ENCODE data around the gene CELF1.

Gene CELF1

GRCh38 chr11:47478651-47479329, 74.1 kb downstream of the CELF1 start:
- DNase-seq, result no peak

GRCh38 chr11:47477753-47478152, 75.2 kb downstream of the CELF1 start:
- no peak for DNase-seq

DNA sequence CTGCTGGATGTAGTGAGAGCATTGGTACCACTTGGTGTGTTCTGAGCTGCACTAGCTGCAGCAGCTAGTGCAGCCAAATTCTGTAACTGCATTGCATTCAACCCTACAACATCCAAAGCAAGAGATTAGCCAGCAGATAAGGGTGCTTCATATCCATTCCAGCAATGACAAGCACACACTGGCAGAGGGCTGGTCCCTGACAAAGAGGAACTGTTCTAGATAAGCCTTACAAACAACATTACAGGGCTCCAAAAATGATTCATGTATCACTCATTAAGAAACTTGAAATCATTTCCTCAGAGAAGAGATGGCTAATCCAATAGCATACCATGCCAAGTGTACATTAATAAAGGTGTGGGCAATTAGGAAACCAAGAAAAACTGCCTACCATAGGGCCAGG, 75.6 kb downstream of the CELF1 start:
- peak; percentile 29 for DNase-seq

- DNase-seq, result no peak
These were observed 82.3 kb downstream of the CELF1 start for GRCh38 chr11:47470671-47471070.

DNA sequence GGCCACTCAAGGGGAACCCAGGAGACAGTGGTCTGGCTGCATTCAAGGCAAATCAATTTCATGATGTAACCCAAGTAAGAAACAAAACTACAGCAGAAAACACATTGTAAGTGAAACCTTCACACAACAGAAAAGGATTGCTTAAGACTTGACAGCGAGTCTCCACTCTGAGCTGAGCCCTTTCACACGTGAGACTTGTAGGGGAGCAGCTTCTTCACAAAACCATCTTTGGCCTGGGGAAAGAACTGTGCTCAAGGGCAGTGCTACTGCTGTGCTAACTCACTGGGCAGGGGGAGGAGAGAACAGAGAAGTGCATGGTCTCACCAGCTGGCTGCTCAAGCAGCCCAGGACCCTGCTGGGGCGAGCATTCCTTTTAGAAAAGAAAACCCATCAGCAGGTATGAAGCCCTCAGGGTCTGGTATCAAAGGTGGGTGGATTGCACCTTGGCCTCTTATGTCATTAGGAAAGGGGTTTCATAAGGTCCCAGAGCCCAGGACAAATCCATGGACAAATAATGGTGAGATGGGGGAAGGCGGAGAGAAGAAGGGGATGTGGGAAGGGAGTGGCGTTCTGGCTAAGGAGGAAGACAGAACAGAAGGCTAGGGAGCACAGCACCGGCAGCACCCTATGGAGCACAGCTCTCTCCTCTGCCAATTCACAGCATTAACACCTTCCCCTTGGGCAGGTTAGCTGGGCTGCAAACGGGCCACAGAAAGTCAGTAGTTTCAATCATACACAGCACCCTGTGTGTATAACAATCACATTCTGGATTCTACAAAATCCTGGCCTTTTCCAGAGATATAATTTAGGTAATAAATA, 83.4 kb downstream of the CELF1 start:
- DNase-seq, result no peak

GRCh38 chr11:47468598-47469214, 84.2 kb downstream of the CELF1 start:
- no peak for DNase-seq

DNA sequence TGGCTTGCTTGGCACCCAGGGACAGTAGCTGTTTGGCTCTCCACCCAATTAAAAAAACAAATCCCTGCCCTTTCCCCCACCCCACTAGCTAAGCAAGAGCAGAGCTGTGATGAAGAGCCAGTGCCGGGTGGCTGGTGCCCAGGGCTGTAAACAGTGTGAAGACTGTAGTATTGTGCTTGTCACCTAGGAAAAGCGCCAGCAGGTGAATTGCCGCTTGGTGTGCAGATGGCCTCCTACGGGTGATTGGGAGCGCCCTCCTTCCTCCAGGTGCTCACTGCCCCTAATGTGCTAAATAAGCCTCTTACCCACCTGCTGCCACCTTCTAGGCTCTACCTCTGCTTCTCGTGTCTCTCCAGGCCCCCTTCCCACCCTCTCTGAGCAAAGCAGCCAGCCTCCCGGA, 85.6 kb downstream of the CELF1 start:
- no peak for DNase-seq

DNA sequence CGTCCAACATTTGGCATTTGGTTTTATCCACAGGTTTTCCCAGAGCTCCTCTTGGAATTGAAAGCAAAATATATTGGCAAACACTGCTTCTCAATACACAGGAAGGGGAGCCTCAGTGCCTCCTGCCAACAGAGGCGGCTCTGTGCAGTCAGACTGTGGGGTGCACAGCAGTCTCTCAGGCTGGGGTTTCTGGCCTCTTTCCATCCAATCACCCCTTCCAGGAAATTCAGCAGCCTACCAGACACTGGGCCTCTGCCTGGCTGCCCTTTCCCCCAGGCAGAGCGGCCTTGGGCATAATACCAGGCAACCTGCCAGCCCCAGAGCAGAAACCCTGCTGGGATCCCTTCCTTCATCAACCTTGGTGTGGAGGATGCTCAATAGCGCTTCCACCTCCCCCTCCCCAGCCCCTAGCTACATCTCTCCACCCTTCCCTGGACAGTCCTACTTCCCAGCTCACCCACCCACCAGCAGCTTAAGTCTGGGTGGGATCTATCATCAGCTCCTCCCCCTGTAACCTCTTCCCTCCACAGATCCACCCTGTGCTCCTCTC, 86.2 kb downstream of the CELF1 start:
- DNase-seq, result no peak

DNA sequence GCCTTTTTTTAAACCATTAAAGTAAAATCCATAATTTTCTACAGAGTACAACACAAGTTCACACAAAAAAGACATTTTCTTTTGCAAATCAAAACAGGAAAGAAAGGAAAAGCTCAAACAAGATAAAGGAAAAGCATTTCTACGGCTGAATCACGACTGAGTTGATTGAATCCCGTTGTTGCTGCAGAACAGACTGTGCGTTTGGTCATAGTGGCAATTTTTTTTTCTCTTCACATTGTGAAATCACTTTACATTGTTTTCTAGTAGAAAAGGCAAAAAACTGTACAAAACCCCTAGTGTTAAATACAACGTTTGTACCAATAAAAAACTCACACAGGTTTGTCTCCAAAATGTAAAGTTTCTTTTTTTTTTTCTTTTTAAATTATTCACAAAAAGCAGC, 86.7 kb downstream of the CELF1 start:
- no peak for DNase-seq

DNA sequence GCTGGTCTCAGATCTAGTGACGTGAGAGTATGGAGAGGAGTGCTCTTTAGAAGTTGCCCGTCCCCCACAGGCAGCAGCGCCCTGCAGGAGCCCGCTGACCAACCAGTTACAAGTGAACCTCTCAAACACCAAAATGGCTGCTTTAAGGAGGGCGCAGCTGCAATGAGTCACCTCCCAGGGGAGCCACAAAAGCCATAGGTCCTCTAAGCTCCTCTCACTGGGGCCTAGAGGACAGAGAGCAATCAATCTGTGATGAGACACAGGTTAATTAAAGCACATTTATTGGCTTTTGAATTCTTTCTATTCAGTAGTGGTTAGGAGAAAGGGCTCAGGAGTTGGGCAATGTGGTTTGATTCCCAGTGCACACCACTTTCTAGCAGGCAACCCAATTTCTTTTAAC, 88.4 kb downstream of the CELF1 start:
- DNase-seq, result peak; percentile 29

- DNase-seq, result no peak
These were observed 91.1 kb downstream of the CELF1 start for GRCh38 chr11:47461876-47462275.

- DNase-seq, result no peak
These were observed 92.2 kb downstream of the CELF1 start for GRCh38 chr11:47460571-47461235.

DNA sequence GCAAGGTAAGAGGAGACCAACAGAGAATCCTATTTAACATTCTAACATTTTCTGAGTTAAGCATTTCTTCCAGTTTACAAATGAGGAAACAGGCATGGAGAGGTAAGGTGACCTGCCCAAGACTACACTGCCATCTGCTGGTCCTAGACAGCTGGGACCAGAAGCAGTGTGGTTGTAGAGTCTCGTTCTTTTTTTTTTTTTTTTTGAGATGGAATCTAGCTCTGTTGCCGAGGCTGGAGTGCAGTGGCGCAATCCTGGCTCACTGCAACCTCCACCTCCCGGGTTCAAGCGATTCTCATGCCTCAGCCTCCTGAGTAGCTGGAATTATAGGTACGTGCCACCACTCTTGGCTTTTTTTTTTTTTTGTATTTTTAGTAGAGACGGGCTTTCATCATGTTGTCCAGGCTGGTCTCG, 98.7 kb downstream of the CELF1 start:
- DNase-seq, result peak; percentile 81

- no peak for DNase-seq
These were observed 99.6 kb downstream of the CELF1 start for GRCh38 chr11:47453365-47453764.

DNA sequence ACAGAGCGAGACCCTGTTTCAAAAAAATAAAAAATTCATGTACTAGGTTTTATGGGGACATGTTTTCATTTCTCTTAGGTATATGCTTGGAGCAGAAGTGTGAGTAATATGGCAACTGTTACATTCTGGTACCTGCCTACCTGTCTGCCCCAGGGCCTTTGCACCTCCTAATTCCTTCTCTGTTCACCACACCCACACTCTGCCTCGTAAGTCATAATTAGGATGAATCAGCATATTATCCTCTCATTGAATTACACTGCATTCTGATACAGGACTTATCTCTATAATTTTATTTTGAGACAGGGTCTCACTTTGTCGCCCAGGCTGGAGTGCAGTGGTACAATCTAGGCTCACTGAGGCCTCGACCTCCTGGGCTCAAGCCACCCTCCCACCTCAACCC, 100.9 kb downstream of the CELF1 start:
- DNase-seq, result no peak

DNA sequence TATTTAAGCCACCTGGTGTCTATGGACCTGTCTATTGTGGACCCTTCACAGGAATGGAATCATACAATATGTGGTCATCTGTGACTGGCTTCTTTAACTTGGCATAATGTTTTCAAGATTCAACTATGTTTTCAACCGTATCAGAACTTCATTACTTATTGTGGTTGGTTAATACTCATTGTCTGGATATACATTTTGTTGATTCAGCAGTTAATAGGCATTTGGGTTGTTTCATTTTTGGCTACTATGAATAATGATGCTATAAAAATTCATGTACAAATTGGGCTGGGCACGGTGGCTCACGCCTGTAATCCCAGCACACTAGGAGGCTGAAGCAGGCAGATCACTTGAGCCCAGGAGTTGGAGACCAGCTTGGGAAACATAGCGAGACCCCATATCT, 101.5 kb downstream of the CELF1 start:
- DNase-seq, result no peak

- no peak for DNase-seq
These were observed 103.4 kb downstream of the CELF1 start for GRCh38 chr11:47449541-47449940.

- DNase-seq, result no peak
These were observed 104.1 kb downstream of the CELF1 start, which contains the start of gene RAPSN for GRCh38 chr11:47448566-47449427. TSS of gene RAPSN (minus strand) at chr11:47449136. CDS start at chr11:47448964, 172 bp downstream.

DNA sequence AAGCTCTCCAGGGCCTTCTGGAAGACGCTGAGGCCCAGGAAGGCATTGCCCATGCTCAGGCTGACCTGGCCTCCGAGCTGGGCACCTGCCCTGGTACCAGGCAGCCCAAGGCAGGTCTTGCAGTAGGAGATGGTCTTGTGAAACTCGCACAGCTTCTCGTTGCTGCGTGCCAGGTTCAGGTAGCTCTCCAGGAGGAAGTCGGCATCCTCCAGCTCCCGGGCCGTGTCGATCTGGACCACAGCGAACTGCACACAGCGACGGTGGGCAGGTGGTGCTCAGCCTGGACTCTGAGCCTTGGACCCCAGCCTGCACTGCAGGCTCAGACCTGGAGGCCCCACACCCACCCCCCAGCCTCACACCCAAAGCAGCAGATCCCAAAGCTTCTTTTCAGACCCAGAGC, 105.0 kb downstream of the CELF1 start:
- no peak for DNase-seq

DNA sequence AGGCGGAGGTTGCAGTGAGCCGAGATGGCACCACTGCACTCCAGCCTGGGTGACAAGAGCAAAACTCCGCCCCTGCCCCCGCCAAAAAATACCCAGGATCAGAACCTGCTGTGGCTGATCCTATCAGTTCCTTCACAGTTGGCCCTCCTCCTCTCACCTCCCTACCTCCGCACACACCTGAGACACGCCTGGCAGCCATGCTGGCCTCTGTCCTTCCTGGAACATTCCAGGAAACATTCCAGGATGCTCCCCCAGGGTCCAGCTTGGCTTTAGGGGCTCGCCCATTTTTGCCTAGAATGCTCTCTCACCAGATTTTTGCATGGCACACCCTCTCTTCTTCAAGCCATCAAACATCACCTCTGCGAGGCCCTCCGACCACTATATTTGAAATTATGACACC, 106.1 kb downstream of the CELF1 start:
- DNase-seq, result no peak

- no peak for DNase-seq
These were observed 107.1 kb downstream of the CELF1 start for GRCh38 chr11:47445840-47446239.

GRCh38 chr11:47443817-47444216, 109.1 kb downstream of the CELF1 start:
- no peak for DNase-seq

Measured in fibroblast of skin of right biceps (primary cell).